ENCODE results near the gene GATC. TPM values are rescaled to one million over a fixed set of nuclear protein-coding genes. Genes with fewer than 3 reads are reported as not detected.

Gene GATC
- total RNA-seq, 2 donors from 2014 or later, result 33.2 to 41.3 TPM

GRCh38 chr12:120453060-120453750, 7.0 kb downstream of the GATC start:
- H3K9me3 Mint-ChIP-seq, result no peaks in the 10 kb centered on the region
- H3K4me3 Mint-ChIP-seq, result no peak overlapping the region
- H3K27me3 Mint-ChIP-seq, result no peaks in the 10 kb centered on the region
- H3K4me1 Mint-ChIP-seq, result no peaks in the 10 kb centered on the region
- ATAC-seq (replicated peaks), result no peak
- H3K27ac Mint-ChIP-seq, result peak overlapping the region; percentile 32
- H3K36me3 Mint-ChIP-seq (ENCODE audit: low read depth), result peaks cover 90% of the 10 kb centered on the region

- Mint-ChIP-seq H3K27ac (peak overlapping the region; percentile 32), H3K4me3 (no peak overlapping the region), H3K36me3 (ENCODE audit: low read depth) (peaks cover 90% of the 10 kb centered on the region)
These were observed 7.7 kb downstream of the GATC start for GRCh38 chr12:120453977-120454376.

GRCh38 chr12:120455302-120455701, 9.1 kb downstream of the GATC start:
- Mint-ChIP-seq H3K4me3 (no peak overlapping the region), H3K27me3 (no peaks in the 10 kb centered on the region), H3K9me3 (no peaks in the 10 kb centered on the region), H3K36me3 (ENCODE audit: low read depth) (peaks cover 90% of the 10 kb centered on the region), H3K27ac (no peak overlapping the region), H3K4me1 (no peaks in the 10 kb centered on the region)
- ATAC-seq (replicated peaks), result no peak

More at GRCh38 chr12:120453977-120454376, 7.7 kb downstream of the GATC start:
- peak; percentile 93 for ATAC-seq (replicated peaks)
- H3K4me1 Mint-ChIP-seq, result no peaks in the 10 kb centered on the region
- no peaks in the 10 kb centered on the region for H3K9me3 Mint-ChIP-seq
- H3K27me3 Mint-ChIP-seq, result no peaks in the 10 kb centered on the region

- no peak for ATAC-seq (replicated peaks)
- no peaks in the 10 kb centered on the region for H3K4me1 Mint-ChIP-seq
- peaks cover 98% of the 10 kb centered on the region for H3K36me3 Mint-ChIP-seq (ENCODE audit: low read depth)
- H3K9me3 Mint-ChIP-seq, result no peaks in the 10 kb centered on the region
- no peak overlapping the region for H3K4me3 Mint-ChIP-seq
- no peaks in the 10 kb centered on the region for H3K27me3 Mint-ChIP-seq
- no peak overlapping the region for H3K27ac Mint-ChIP-seq
These were observed 10.9 kb downstream of the GATC start for GRCh38 chr12:120457133-120457532.

GRCh38 chr12:120460157-120460556, 13.9 kb downstream of the GATC start:
- Mint-ChIP-seq H3K4me3 (no peak overlapping the region), H3K4me1 (no peaks in the 10 kb centered on the region), H3K36me3 (ENCODE audit: low read depth) (peaks cover 100% of the 10 kb centered on the region), H3K27me3 (no peaks in the 10 kb centered on the region), H3K27ac (no peak overlapping the region), H3K9me3 (no peaks in the 10 kb centered on the region)
- no peak for ATAC-seq (replicated peaks)

- Mint-ChIP-seq H3K4me1 (no peaks in the 10 kb centered on the region), H3K36me3 (ENCODE audit: low read depth) (peaks cover 100% of the 10 kb centered on the region), H3K27ac (peak overlapping the region; percentile 46), H3K9me3 (no peaks in the 10 kb centered on the region), H3K27me3 (no peaks in the 10 kb centered on the region), H3K4me3 (no peak overlapping the region)
- ATAC-seq (replicated peaks), result no peak
These were observed 15.9 kb downstream of the GATC start for GRCh38 chr12:120462099-120462640.

GRCh38 chr12:120463712-120464111, 17.5 kb downstream of the GATC start:
- peaks cover 6% of the 10 kb centered on the region for H3K4me1 Mint-ChIP-seq
- H3K9me3 Mint-ChIP-seq, result no peaks in the 10 kb centered on the region
- no peak overlapping the region for H3K4me3 Mint-ChIP-seq
- H3K27ac Mint-ChIP-seq, result no peak overlapping the region
- no peak for ATAC-seq (replicated peaks)
- H3K36me3 Mint-ChIP-seq (ENCODE audit: low read depth), result peaks cover 99% of the 10 kb centered on the region
- H3K27me3 Mint-ChIP-seq, result no peaks in the 10 kb centered on the region

- peaks cover 79% of the 10 kb centered on the region for H3K36me3 Mint-ChIP-seq (ENCODE audit: low read depth)
- peak overlapping the region; percentile 30 for H3K4me3 Mint-ChIP-seq
- peaks cover 6% of the 10 kb centered on the region for H3K4me1 Mint-ChIP-seq
- H3K27me3 Mint-ChIP-seq, result no peaks in the 10 kb centered on the region
- peak overlapping the region; percentile 72 for H3K27ac Mint-ChIP-seq
- no peak for ATAC-seq (replicated peaks)
- H3K9me3 Mint-ChIP-seq, result no peaks in the 10 kb centered on the region
These were observed 19.5 kb downstream of the GATC start for GRCh38 chr12:120465756-120466155.

- Mint-ChIP-seq H3K36me3 (ENCODE audit: low read depth) (peaks cover 69% of the 10 kb centered on the region), H3K4me3 (peak overlapping the region; percentile 93), H3K27me3 (no peaks in the 10 kb centered on the region), H3K27ac (no peak overlapping the region), H3K4me1 (peaks cover 6% of the 10 kb centered on the region), H3K9me3 (no peaks in the 10 kb centered on the region)
- no peak for ATAC-seq (replicated peaks)
These were observed 20.5 kb downstream of the GATC start for GRCh38 chr12:120466560-120467315.

GRCh38 chr12:120467439-120467838, 21.2 kb downstream of the GATC start:
- Mint-ChIP-seq H3K27me3 (no peaks in the 10 kb centered on the region), H3K36me3 (ENCODE audit: low read depth) (peaks cover 62% of the 10 kb centered on the region), H3K27ac (peak overlapping the region; percentile 89), H3K4me3 (peak overlapping the region; percentile 93), H3K4me1 (peaks cover 6% of the 10 kb centered on the region), H3K9me3 (no peaks in the 10 kb centered on the region)
- ATAC-seq (replicated peaks), result no peak

GRCh38 chr12:120468325-120468820, 22.1 kb downstream of the GATC start:
- peaks cover 53% of the 10 kb centered on the region for H3K36me3 Mint-ChIP-seq (ENCODE audit: low read depth)
- peak; percentile 14 for ATAC-seq (replicated peaks)
- H3K27ac Mint-ChIP-seq, result peak overlapping the region; percentile 89
- no peaks in the 10 kb centered on the region for H3K27me3 Mint-ChIP-seq
- H3K4me3 Mint-ChIP-seq, result peak overlapping the region; percentile 93
- H3K4me1 Mint-ChIP-seq, result peaks cover 11% of the 10 kb centered on the region
- no peaks in the 10 kb centered on the region for H3K9me3 Mint-ChIP-seq

- Mint-ChIP-seq H3K4me3 (peak overlapping the region; percentile 93), H3K4me1 (peaks cover 14% of the 10 kb centered on the region), H3K27me3 (no peaks in the 10 kb centered on the region), H3K36me3 (ENCODE audit: low read depth) (peaks cover 47% of the 10 kb centered on the region), H3K9me3 (no peaks in the 10 kb centered on the region), H3K27ac (peak overlapping the region; percentile 89)
- peak; percentile 17 for ATAC-seq (replicated peaks)
These were observed 22.7 kb downstream of the GATC start for GRCh38 chr12:120468821-120469449.

GRCh38 chr12:120469450-120470149, 23.4 kb downstream of the GATC start, which contains the start of gene SRSF9:
SRSF9 (minus strand) TSS chr12:120469748; CDS start chr12:120469609, 139 bp downstream.
- Mint-ChIP-seq H3K36me3 (ENCODE audit: low read depth) (peaks cover 40% of the 10 kb centered on the region), H3K27me3 (no peaks in the 10 kb centered on the region)
- ATAC-seq (replicated peaks), result peak; percentile 94

More at GRCh38 chr12:120469450-120470149, 23.4 kb downstream of the GATC start, which contains the start of gene SRSF9:
- Mint-ChIP-seq H3K4me3 (peak within 1 kb of the TSS; percentile 93), H3K9me3 (no peaks in the 10 kb centered on the region), H3K27ac (peak within 1 kb of the TSS; percentile 89), H3K4me1 (peaks cover 14% of the 10 kb centered on the region)
